Caco-2 (cell line): ENCODE data around the gene CHPT1. TPM values are rescaled to one million over a fixed set of nuclear protein-coding genes. Genes with fewer than 3 reads are reported as not detected.

Source experiments
- BruUV-seq: library from RNA; stranded (reverse); fragments of 400-500 nt; replicated peaks from 2 replicates; lab custom pipeline; 2021; lab: Mats Ljungman, UMichigan
- CTCF ChIA-PET: fragments of 300-600 bp; sonication (Branson Sonifier 250); formaldehyde crosslinking; loops from one replicate; lab custom pipeline; 2022; ENCODE audit warnings: antibody characterized with exemption; lab: Charles Lee
- POLR2A ChIA-PET: fragments of 300-600 bp; sonication (Branson Sonifier 250); formaldehyde crosslinking; loops from one replicate; lab custom pipeline; 2022; ENCODE audit warnings: antibody characterized with exemption; lab: Charles Lee
- DNase-seq, 2 experiments: peaks; one replicate each; pipeline versions ENCODE4 v3.0.0 to v3.0.0-alpha.2; 2020 to 2022
- H3K27me3 ChIP-seq: replicated peaks from 2 replicates; pipeline ENCODE4 v1.6.0; 2011; ENCODE audit warnings: low read length; ENCODE audit not compliant: control insufficient read depth, insufficient read depth
- H3K36me3 ChIP-seq: 2 replicates; pipeline ENCODE4 v1.5.1; 2011; ENCODE audit warnings: low read length; ENCODE audit not compliant: control insufficient read depth, insufficient read depth
- H3K4me1 ChIP-seq: fragments of 250-450 bp; sonication (Bioruptor Pico); 2 replicates; pipeline ENCODE4 v1.5.1; 2020; ENCODE audit warnings: mild to moderate bottlenecking
- H3K4me3 ChIP-seq: 2 replicates; pipeline ENCODE4 v1.5.1; 2011; ENCODE audit warnings: low read depth, mild to moderate bottlenecking, control low read depth, low read length
- H3K9me3 ChIP-seq: fragments of 250-450 bp; sonication (Bioruptor Pico); 2 replicates; pipeline ENCODE4 v1.5.1; 2020; ENCODE audit warnings: mild to moderate bottlenecking, moderate library complexity
- H3K27ac Mint-ChIP-seq: one replicate; pipeline ENCODE4 v1.8.0; 2022; ENCODE audit warnings: mixed read lengths; ENCODE audit not compliant: unreplicated experiment
- H3K27me3 Mint-ChIP-seq: one replicate; pipeline ENCODE4 v1.8.0; 2022; ENCODE audit warnings: mixed read lengths; ENCODE audit not compliant: insufficient read depth, unreplicated experiment
- H3K36me3 Mint-ChIP-seq: one replicate; pipeline ENCODE4 v1.8.0; 2022; ENCODE audit warnings: mild to moderate bottlenecking, mixed read lengths; ENCODE audit not compliant: insufficient read depth, unreplicated experiment
- H3K4me1 Mint-ChIP-seq: one replicate; pipeline ENCODE4 v1.8.0; 2022; ENCODE audit warnings: low read depth, mixed read lengths; ENCODE audit not compliant: unreplicated experiment
- H3K4me3 Mint-ChIP-seq: one replicate; pipeline ENCODE4 v1.8.0; 2022; ENCODE audit warnings: mild to moderate bottlenecking, moderate library complexity, mixed read lengths; ENCODE audit not compliant: unreplicated experiment
- H3K9me3 Mint-ChIP-seq: one replicate; pipeline ENCODE4 v1.8.0; 2022; ENCODE audit warnings: mixed read lengths; ENCODE audit not compliant: unreplicated experiment
- CTCF ChIP-seq, 2 experiments: fragments of 200-600 bp in 1 of 2; IDR thresholded peaks; 1 replicate in 1 of 2; 2 replicates in 1 of 2; pipeline versions ENCODE4 v1.5.1 to v1.8.0; 2011 to 2022; ENCODE audit warnings: antibody characterized with exemption in 1 of 2, control low read depth in 1 of 2, inconsistent platforms in 1 of 2, low read depth in 1 of 2, low read length in 1 of 2, mild to moderate bottlenecking in 1 of 2, moderate library complexity in 1 of 2; ENCODE audit not compliant: insufficient read depth in 1 of 2, severe bottlenecking in 1 of 2, unreplicated experiment in 1 of 2
- intact Hi-C: fragments of 100-400 bp; cut with micrococcal nuclease; formaldehyde crosslinking; loops from one replicate; pipeline ENCODE4 v1.10.0; 2022; ENCODE audit not compliant: unreplicated experiment
- total RNA-seq: library from RNA; stranded (reverse); gene quantifications from 2 replicates; pipeline ENCODE4 v1.2.3, GENCODE V29; 2022

CHPT1 gene
- total RNA-seq, 1 experiment from 2014 or later: 54.6 TPM

GRCh38 chr12:101748907-101749306 lies 51.5 kb downstream of the CHPT1 start:
- TF ChIP-seq CTCF (IDR thresholded peaks at IDR 0.05; ENCODE audit: insufficient read depth in 1 of 2, low read depth in 1 of 2, low read length in 1 of 2, severe bottlenecking in 1 of 2, unreplicated experiment in 1 of 2): no peak
- H3K36me3 Mint-ChIP-seq: peaks cover 34% of the 10 kb centered on the region
- H3K9me3 Mint-ChIP-seq: no peaks in the 10 kb centered on the region
- ChIA-PET CTCF (no interaction called here), POLR2A (no interaction called here)
- BruUV-seq: no TSS peak
- Histone ChIP-seq H3K9me3 (0 out of 2 replicates have a peak, but pooled peaks cover 3% of the 10 kb centered on the region), H3K4me3 (no peak overlapping the region), H3K36me3 (peaks cover 1% of the 10 kb centered on the region; the same call in 1 of the 2 replicates), H3K4me1 (no peaks in the 10 kb centered on the region), H3K27me3 (no peaks in the 10 kb centered on the region)
- intact Hi-C loops: no loop called here
- DNase-seq: no peak
- H3K27ac Mint-ChIP-seq: no peak overlapping the region
- no peaks in the 10 kb centered on the region for H3K4me1 Mint-ChIP-seq
- no peak overlapping the region for H3K4me3 Mint-ChIP-seq
- H3K27me3 Mint-ChIP-seq: no peaks in the 10 kb centered on the region

- Histone ChIP-seq H3K27me3 (no peaks in the 10 kb centered on the region), H3K4me1 (no peaks in the 10 kb centered on the region), H3K4me3 (no peak overlapping the region), H3K9me3 (0 out of 2 replicates have a peak, but pooled peaks cover 3% of the 10 kb centered on the region), H3K36me3 (peaks cover 1% of the 10 kb centered on the region; the same call in 1 of the 2 replicates)
- no TSS peak for BruUV-seq
- no peaks in the 10 kb centered on the region for H3K9me3 Mint-ChIP-seq
- ChIA-PET CTCF (no interaction called here), POLR2A (no interaction called here)
- H3K4me3 Mint-ChIP-seq: no peak overlapping the region
- no peaks in the 10 kb centered on the region for H3K4me1 Mint-ChIP-seq
- TF ChIP-seq CTCF (IDR thresholded peaks at IDR 0.05; ENCODE audit: insufficient read depth in 1 of 2, low read depth in 1 of 2, low read length in 1 of 2, severe bottlenecking in 1 of 2, unreplicated experiment in 1 of 2): no peak
- H3K36me3 Mint-ChIP-seq: peaks cover 38% of the 10 kb centered on the region
- no peak for DNase-seq
- intact Hi-C loops: no loop called here
- H3K27me3 Mint-ChIP-seq: no peaks in the 10 kb centered on the region
- no peak overlapping the region for H3K27ac Mint-ChIP-seq
These were observed 52.2 kb downstream of the CHPT1 start for GRCh38 chr12:101749657-101750056.

- no peaks in the 10 kb centered on the region for H3K4me1 Mint-ChIP-seq
- peaks cover 1% of the 10 kb centered on the region; the same call in 1 of the 2 replicates for H3K36me3 ChIP-seq
- H3K27me3 ChIP-seq: no peaks in the 10 kb centered on the region
- POLR2A ChIA-PET: no interaction called here
- DNase-seq: no peak
- H3K36me3 Mint-ChIP-seq: peaks cover 37% of the 10 kb centered on the region
- intact Hi-C loops: no loop called here
- H3K9me3 Mint-ChIP-seq: no peaks in the 10 kb centered on the region
- CTCF ChIA-PET: no interaction called here
- 0 out of 2 replicates have a peak, but pooled peaks cover under 1% of the 10 kb centered on the region for H3K9me3 ChIP-seq
- no TSS peak for BruUV-seq
- H3K4me1 ChIP-seq: no peaks in the 10 kb centered on the region
- no peak overlapping the region for H3K4me3 Mint-ChIP-seq
- TF ChIP-seq CTCF (IDR thresholded peaks at IDR 0.05; ENCODE audit: insufficient read depth in 1 of 2, low read depth in 1 of 2, low read length in 1 of 2, severe bottlenecking in 1 of 2, unreplicated experiment in 1 of 2): no peak
- no peak overlapping the region for H3K4me3 ChIP-seq
- no peak overlapping the region for H3K27ac Mint-ChIP-seq
- no peaks in the 10 kb centered on the region for H3K27me3 Mint-ChIP-seq
These were observed 52.7 kb downstream of the CHPT1 start for GRCh38 chr12:101750152-101750551.
